NCI-H510A treated with DMSO at 0.1 percent for 48 hours (cell line): ENCODE data around the gene ZMPSTE24.

Experiments
- DNase-seq: peaks from one replicate; lab custom pipeline; 2025; lab: John Stamatoyannopoulos, UW

ZMPSTE24 gene

DNA sequence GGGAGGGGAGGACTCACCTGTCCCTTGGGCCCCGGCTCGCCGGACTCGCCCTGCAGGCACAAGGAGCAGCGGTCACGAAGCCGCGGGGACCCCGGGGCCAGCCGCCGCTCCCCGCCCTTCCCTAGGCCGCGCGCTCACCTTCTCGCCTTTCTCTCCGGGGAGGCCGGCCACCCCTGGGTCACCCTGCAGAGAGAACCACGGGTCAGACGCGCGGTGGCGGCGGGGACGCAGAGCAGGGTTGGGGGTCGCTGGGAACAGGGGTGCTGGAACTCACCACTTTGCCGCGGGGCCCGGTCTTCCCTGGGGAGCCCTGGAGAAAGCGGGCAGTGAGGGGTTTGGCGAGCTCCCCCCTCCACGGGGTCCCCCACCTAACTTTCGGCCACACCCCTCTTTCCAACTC, 45.8 kb downstream of the ZMPSTE24 start:
- no peak for DNase-seq

DNA sequence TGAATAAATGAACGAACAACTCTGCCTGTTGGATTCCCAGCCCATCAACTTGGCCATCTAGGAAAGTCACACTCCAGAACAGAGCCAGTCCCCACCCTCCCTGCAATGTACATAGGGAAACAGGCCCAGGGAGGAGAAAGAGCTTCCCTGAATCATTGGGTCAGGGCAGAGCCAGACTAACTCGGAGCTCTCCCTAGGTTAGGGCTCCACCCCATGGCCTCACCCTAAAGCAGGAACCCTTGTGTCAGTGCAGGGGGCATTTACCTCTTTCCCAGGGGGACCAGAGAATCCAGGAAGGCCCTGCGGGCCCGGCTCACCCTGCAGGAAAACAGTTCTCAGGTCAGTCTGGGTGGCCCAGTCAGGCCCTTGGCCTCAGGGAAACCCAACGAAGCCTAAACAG, 47.4 kb downstream of the ZMPSTE24 start:
- no peak for DNase-seq

DNA sequence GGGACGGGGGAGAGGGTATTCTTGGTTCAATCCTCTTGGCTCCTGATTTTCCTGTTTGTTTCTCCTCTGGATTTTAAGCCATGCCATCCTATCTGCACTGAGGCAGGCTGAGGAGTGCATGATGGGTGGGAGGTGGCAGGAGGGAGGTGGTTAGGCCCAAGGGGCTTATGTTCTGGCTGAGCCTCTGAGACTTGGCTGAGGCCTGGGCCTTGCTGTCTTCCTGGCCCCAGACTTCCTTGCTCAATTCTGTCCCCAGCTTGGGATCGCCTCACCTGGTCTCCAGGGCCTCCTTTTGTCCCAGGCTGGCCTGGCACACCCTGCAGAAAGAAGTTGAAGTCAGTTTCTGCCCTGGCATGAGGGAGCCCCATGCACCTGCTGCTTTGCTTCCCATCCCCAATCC, 47.8 kb downstream of the ZMPSTE24 start:
- DNase-seq = no peak

DNA sequence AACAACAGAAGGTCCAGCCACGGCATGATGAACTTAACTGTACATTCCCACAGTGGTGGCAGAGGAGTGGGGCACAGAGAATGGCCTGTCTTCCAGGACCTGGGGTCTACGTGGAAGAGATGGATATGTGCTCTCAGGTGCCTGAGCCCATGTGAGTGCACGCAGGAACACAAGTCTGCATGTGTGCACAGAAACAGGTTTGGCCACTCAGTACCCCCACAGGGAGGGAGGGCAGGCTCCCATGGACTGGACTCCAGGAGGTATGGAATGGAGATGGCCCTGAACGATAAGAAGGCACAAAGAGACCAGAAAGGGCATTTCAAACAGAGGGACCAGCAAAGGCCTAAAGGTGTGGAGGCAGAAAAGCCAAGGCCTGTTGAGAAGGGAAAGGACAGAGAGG, 48.3 kb downstream of the ZMPSTE24 start:
- no peak for DNase-seq

DNA sequence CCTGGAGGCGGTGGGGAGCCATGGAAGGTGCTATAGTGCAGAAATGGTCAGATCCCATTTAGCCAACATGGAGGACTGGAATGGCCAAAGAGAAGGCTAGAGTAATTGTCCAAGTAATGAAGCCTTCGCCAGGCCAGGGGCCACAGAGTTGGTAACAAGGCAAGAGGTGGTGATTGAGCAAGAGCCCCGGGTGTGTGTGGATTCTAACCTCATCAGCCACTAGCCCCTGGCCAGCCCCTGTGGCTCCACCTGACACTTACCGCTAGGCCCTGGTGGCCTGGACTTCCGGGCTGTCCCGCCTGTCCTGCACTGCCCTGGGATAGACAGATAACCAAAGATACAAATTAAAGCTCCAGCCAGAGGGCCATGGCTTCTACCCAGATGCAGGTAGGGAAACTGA, 49.1 kb downstream of the ZMPSTE24 start:
- no peak for DNase-seq

DNA sequence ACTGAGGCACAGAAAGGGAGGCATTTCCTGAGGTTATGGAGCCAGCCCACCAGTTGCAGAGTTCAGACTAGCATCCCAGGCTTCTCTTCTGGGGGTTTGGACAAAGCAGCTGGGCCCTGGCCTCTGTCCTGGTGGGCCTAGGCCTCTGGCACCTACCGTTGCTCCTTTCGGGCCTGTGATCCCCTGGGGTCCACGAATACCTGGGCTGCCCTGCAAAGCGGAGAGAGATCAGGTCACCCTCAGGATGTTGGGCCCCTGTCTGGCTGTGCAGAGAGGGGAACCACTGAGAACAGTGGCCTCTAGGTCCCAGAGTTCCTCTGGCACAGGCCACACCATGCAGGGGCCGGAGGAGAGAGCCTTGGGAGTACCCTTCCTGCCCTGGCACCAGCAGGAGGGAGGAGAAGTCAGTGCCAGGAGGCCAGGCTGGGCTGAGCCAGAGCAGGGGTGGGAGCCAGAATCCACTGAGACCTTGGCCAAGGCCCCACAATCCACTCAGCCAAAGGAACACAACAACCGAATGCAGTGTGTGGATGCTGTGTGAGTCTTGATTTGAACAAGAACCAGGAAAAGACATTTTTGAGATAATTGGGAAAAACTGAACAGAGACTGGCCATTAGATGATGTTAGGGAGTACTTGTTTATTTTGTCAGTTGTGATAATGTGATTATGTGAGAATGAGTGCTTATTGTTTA, 50.1 kb downstream of the ZMPSTE24 start:
- no peak for DNase-seq

DNA sequence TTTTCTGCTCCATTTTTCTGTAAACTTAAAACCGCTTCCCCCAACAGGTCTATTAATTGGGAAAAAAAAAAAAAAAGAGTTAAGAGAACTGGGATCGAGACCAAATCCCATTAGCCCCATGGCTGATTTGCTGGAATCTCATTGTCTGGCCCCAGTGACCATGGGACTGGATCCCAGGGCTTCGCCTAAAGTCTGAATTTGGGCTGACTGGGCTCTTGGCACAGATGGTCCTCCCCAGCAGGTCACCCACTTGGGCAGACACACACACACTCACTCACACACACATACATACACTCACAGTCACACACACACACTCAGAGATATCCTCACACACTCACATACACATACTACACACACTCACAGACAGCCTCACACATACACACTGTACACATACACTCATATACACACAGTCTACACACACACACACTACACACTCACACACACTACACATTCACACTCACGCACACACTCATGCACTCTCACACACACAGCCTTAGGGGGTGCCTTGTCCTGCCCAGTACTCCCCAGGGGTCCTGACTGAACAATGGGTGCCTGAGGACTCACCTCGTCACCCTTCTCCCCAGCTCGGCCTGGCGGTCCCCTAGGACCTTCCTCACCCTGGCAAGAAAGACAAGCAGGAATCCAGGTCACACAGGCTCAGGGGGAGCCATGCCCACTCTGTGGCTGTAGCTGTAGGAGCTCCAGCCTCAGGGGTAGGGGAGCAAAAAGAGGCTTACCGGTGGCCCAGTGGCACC, 51.5 kb downstream of the ZMPSTE24 start:
- DNase-seq = no peak

DNA sequence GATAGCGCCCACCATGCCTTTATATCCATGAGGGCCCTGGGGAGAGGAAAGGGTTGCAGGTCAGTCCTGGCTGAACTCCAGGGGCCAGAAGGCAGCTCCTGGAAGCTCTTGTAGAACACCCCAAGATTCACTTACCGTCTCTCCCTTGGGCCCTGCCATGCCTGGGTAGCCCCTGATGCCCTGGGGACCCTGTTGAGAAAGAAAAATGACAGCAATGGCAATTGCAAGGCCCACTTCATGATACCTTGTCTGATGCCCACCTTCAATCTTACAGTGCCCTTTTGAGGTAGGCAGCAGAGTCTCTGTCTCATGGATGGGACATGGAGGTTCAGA, 52.1 kb downstream of the ZMPSTE24 start:
- no peak for DNase-seq

DNA sequence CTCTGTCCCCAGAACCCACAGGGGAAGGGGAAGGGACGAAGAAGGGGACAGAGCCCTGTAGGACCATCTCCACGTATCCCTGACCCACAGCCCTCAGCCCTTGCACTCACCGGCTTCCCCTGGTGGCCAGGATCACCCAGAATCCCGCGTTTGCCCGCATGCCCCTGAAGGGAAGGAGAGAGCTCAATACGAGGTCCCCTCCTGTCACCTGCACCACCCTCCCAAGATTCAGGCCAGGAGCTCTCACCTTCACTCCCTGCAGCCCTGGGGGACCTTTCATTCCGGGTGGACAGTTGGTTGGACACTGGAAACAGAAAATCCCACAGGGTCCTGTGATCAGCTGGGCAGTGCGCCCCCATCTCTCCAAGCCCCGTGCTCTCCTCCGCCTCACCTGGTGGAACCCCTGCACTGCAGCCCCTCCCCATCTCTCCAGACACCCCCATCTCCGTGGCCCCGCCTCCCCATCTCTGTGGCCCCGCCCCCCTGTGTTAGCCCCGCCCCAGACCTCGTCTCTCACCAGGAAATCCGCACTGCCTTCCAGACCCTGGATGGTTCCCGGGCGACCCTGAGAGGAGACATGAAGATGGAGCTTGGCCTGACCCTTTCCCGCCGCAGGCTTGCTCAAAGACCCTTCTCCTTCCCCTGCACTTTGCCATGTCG, 53.1 kb downstream of the ZMPSTE24 start:
- no peak for DNase-seq

DNA sequence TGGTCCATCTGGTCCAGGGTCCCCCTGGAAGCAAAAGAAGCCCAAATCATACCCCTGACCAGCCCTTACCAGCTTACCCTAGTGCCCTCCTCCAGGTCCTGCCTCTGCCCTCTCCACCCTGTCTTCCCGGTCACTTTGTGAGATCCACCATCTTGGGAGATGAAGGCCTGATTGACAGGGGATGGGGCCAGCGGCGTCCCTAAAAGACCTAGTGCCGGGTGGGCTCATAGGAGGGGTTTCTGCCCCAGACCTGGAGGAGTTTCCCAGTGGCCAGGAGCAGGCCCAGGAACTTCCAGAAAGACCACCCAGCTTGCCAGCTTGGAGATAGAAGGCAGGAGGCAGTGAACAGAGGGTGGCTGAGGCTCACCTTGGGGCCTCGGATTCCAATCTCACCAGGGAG, 53.7 kb downstream of the ZMPSTE24 start:
- no peak for DNase-seq

DNA sequence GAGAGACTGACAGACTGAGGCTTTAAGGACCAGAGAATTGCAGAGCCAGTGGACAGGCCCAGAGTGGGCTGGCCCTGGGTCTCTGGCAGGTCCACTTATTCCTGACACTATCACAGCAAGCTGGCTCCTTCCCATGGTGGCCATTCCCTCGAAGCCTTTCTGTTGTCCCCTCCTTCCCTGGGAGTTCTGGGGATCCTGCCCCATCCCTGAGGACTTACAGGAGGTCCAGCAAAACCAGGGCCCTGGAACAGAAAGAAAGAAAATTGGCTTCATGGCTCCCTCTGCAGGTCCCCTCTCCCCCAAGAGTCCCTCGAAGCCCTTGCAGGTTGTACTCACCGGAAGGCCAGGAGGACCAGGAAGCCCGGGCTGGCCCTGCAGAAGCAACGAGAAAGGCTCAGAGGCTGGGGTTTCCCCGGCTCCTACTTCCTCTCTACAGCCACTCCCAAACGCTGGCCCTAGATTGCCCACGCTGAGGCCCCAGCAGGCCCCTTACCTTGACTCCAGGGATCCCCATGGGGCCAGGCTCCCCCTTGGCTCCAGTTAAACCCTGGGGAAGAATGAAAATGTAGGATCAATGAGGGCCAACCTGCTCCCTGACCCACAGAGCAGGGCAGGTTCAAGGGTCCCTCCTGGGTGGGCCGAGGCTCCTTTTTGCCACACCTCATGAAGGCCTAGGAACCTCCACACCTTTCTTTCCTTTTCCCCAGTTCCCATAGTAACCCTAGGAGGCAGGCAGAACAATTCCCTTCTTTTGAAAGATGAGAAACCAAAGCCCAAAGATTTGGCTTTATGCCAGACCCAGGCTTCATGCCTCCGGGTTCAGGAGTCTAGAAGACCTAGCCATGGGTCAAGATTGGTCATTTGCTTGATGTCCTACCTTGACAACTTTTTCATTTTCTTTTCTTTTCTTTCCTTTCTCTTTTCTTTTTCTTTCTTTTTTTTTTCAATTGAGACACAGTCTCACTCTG, 54.5 kb downstream of the ZMPSTE24 start:
- DNase-seq = peak; percentile 32

DNA sequence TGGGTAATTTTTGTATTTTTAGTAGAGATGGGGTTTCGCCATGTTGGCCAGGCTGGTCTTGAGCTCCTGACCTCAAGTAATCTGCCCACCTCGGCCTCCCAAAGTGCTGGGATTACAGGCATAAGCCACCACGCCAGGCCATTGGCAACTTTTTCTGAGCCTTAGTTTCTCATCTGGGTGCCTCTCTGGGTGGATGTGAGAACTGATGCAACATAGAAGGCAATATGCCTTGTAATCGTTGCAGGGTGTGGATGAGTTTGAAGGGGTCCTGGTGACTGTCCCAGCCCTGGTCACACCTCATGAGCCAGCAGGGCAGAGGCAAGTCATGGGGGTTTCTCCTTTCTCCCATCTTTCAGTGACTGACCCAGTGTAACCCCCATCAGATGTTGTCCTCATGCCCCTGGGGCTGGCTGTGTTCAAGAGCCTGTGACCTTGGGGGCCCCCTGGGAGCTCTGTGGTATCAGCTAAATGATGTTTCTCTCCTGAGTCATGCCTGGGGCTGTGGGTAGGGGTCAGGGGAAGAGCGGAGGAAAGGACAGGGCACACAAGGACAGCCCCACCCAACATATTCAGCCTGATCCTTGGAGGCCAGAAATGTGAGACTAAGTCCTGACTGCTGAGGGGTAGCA, 55.4 kb downstream of the ZMPSTE24 start:
- DNase-seq = no peak

DNA sequence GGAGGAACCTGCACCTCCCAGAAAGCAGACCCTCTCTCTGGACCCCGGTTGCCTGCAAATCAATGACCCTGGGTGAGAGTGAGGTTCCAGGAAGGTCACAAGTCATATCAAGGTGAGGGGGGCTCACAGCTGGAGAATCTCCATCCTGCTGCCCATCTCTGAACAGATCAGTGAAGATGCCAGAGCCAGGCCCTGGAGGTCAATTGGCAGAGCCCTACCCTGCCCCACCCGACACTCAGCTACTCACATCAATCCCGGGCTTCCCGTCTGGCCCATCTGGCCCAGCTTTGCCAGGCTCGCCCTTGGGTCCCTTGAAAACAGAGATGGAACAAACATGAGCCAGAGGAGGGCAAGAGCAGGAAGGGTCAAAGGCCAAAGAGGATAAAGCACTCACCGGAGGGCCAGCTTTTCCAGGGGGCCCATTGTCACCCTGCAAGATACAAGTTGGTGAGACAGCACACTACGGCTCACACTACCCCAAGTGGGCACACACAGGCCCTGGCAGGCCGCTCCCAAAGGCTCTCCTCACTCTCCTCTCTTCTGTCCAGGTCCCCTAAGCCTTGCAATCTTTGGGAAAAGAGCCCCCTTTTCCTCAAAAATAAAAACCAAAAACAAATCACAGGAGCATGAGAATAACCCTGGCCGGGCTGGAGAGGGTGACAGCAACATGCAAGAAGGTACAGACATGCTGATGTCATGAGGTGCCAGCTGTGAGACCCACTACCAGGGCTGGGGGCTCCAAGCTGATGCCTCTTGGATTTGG, 56.1 kb downstream of the ZMPSTE24 start:
- DNase-seq = no peak

DNA sequence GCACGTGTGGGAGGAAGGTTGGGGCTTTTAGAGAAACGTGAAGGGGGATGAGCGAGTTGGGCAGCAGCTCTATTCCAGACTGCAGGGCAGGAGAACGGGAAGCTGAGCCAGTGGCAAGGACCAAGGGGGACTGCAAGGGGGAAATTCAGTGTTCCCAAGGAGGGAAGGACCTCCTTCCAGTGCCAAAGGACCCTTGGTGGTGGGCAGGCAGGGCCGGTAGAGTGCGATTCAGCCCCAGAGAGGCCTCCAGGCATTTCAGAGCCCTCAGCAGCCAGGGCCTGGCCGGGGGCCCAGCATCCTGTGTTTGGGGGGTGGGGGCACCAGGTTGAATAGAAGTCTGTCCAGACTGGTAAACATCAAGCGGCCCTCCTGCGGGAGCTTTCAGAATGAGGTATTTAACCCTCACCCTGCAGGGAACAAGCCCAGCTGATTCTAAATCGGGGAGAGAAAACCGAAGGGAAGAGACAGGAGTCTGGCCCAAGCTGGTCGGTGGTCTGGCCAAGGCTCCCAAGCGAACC, 56.7 kb downstream of the ZMPSTE24 start:
- DNase-seq = no peak

DNA sequence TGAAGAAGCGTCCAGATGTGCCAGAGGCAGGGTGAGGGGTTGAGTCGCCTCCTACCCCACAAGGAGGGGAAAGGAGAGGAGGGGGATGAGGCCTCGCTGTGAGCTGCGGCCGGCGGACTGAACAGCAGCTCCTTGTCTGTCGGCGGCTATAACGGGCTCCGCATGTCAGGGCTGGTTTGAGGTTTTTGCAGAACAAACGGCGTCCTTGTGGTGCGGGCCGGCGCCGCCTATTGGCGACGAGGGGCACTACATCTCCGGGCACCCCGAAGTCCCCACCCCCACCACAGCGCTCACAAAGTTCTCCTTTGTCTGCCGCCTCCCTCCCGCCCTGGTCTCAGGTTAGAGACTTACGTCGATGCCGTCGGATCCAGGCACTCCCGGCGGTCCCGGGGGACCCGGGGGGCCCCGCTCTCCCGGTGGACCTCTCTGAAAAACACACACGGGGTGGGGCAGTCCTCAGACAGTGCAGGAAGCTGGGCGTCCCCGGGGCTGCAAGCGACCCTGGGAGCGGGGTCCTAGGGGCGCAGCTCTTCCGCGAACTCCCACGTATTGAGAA, 57.3 kb downstream of the ZMPSTE24 start:
- peak; percentile 94 for DNase-seq

DNA sequence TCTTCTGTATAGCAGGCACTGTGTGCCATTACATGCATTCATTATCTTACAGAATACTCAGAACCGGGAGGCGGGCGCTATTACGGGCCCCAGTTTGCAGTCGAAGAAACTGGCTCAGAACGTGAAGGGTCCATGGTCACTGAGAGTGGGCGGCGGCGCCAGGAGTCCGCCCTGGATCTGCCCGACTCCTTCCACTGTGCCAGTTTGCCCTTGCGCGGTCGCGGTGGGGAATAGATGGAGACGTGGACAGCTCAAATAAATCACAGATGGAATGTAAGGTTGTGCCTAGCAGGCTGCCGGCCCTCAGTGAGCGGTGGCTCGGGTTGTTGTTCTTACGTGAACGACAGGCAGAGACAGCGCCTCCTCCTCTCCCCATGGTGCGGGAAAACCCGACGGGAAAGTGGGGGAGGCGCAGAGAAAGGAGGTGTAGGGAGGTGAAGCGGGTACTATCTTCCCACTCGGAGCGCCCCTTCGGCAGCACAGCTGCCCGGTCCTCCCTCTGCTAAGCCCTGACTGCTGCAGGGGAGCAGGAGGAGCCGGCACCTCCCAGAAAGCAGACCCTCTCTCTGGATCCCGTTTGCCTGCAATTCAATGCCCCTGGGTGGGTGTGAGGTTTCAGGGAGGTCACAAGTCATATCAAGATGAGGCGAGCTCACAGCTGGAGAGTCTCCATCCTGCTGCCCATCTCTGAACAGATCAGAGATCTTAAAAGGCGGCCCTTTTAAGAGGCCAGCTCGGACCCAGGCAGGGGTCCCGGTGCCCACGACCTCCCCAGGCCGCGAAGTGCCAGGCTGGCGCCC, 58.0 kb downstream of the ZMPSTE24 start:
- peak; percentile 94 for DNase-seq

DNA sequence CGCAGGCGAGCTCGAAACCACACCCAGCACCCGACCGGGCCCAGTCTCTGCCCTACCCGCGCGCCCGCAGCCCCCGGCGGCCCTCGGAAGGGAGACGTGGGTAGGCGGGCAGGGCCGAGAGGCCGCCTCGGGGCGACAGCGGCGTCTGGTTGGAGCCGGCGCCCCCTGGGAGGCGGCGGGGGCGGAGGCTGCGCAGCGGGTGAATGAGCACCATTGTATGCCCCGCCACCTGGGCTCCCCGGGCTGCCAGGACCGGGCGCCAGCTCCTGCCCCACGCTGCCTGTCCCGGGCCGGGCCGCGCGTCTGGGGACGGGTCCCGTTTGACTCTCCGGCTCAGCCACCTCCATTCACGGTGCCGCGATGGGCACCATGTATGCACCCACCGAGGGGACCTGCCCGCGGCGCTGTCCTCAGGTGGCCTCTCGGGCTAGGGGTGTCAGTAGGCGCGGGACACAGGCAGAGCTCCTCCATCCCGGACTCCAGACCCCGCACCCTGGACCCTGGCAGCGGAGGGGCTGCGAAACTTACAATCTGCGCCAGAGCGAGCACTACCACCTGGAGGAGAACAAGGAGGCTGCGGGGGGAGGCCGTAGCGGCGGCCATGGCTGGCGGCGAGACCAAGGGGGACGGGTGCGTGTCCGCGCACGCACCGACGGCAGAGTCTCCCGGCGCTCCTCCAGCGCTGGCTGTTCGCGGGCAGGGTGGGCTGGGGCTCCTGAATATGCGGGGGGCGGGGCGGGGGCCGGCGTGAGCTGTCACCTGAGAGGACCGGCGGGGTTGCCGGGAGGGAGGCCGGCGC, 58.8 kb downstream of the ZMPSTE24 start, which contains the start of gene COL9A2:
TSS of gene COL9A2 (minus strand) at position 692 of the 799 bp plus-strand sequence. CDS start at position 603, 89 bp downstream.
- DNase-seq = peak; percentile 77

DNA sequence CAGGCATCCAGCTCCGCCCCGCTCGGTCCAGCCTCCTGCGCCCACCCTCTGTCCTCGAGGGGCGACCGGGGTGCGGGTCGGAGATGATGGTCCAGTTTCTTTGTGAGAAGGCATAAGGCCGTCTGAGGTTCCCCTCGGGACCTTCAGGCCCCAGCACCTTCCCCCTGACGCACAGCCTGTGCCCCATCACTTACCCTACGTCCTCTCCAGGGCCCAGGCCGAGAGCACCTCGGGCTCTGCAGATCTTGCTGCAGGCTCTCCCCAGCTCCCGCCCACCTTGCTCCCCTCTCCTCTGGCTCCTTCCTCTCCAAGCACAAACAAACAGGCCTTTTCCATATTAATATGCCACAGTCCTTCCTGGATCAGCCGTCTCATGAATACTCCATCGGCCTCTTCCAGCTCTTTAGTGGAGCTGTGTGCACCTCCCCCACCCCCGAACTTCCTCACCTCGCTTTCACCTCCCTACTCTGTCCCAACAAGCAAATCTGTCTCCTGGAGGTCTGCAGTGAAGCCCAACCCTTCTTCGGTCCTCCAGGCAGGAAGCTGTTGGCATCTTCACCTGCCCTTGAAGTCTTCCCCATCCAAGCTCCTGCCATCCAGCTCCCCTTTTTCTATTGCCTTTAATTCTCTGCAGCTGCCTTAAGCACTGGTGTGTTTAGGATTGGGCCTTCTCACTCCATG, 59.5 kb downstream of the ZMPSTE24 start:
- DNase-seq = no peak
